H1 (cell line): ENCODE data around the gene LRRC4C. TPM values are rescaled to one million over a fixed set of nuclear protein-coding genes. Genes with fewer than 3 reads are reported as not detected.

Experiments used
- ASH2L ChIP-seq: fragments of 200-600, 300-600 bp; sonication (generic); IDR thresholded peaks from one replicate; pipeline ENCODE4 v1.7.1; 2017; ENCODE audit warnings: low read length
- CBX5 ChIP-seq: fragments of 300-800, 300-1000 bp; sonication (generic); IDR thresholded peaks from 2 replicates; pipeline ENCODE4 v1.7.1; 2016; ENCODE audit warnings: antibody characterized with exemption, low read length, low read depth
- CEBPB ChIP-seq: IDR thresholded peaks from 2 replicates; pipeline ENCODE4 v1.6.1; 2012; ENCODE audit warnings: low read depth, low read length
- CTCF ChIP-seq, 3 experiments: IDR thresholded peaks; 1 replicate in 2 of 3; 2 replicates in 1 of 3; pipeline versions ENCODE4 v1.5.1 to v1.6.1; 2011; ENCODE audit warnings: low read length in 3 of 3, mild to moderate bottlenecking in 3 of 3, inconsistent platforms in 2 of 3, low read depth in 1 of 3, moderate library complexity in 1 of 3; ENCODE audit not compliant: insufficient read depth in 1 of 3; ENCODE audit errors: control extremely low read depth in 1 of 3
- EP300 ChIP-seq, 2 experiments: IDR thresholded peaks; 1 replicate in 1 of 2; 2 replicates in 1 of 2; pipeline ENCODE4 v1.6.1; 2011 to 2012; ENCODE audit warnings: low read depth in 2 of 2, low read length in 2 of 2, mild to moderate bottlenecking in 2 of 2, borderline replicate concordance in 1 of 2, inconsistent platforms in 1 of 2, moderate library complexity in 1 of 2
- JUND ChIP-seq: IDR thresholded peaks from 2 replicates; pipeline ENCODE4 v1.6.1; 2011; ENCODE audit warnings: mild to moderate bottlenecking, improper control_type of control experiment, low read length
- KDM4A ChIP-seq: IDR thresholded peaks from one replicate; pipeline ENCODE4 v1.7.1; 2012; ENCODE audit warnings: low read depth, mild to moderate bottlenecking, moderate library complexity, low read length, inconsistent platforms; ENCODE audit not compliant: severe bottlenecking
- POU5F1 ChIP-seq: IDR thresholded peaks from 2 replicates; pipeline ENCODE4 v1.6.1; 2011; ENCODE audit warnings: low read depth, mild to moderate bottlenecking, low read length, moderate library complexity
- RAD21 ChIP-seq, 2 experiments: IDR thresholded peaks in 1 of 2; conservative IDR thresholded peaks in 1 of 2; 2 replicates each; pipeline ENCODE4 v1.6.1; 2011; ENCODE audit warnings: low read depth in 2 of 2, low read length in 2 of 2, improper control_type of control experiment in 1 of 2, inconsistent platforms in 1 of 2, mild to moderate bottlenecking in 1 of 2, moderate library complexity in 1 of 2
- SIX5 ChIP-seq: IDR thresholded peaks from 2 replicates; pipeline ENCODE4 v1.6.1; 2011; ENCODE audit warnings: mild to moderate bottlenecking, low read depth, low read length
- SP1 ChIP-seq: IDR thresholded peaks from 2 replicates; pipeline ENCODE4 v1.6.1; 2011; ENCODE audit warnings: low read depth, low read length
- TAF1 ChIP-seq: IDR thresholded peaks from 2 replicates; pipeline ENCODE4 v1.6.1; 2011; ENCODE audit warnings: mild to moderate bottlenecking, low read depth, low read length
- TBP ChIP-seq: IDR thresholded peaks from 2 replicates; pipeline ENCODE4 v1.6.1; 2011; ENCODE audit warnings: low read depth, low read length, improper control_type of control experiment
- polyA plus RNA-seq, 7 experiments: library from polyadenylated mRNA; depleted of rRNA in 3 of 7; stranded (reverse) in 5 of 7; unstranded in 2 of 7; fragments of >200 nt in 5 of 7; fragments of 200-250 nt in 2 of 7; gene quantifications; 1 replicate in 5 of 7; 2 replicates in 1 of 7; 4 replicates in 1 of 7; pipeline versions ENCODE4 v1.2.1 to v1.2.3, GENCODE V29; 2011 to 2013; ENCODE audit warnings: missing spikeins in 2 of 7, mixed read lengths in 2 of 7
- total RNA-seq: library from RNA; stranded (reverse); fragmentation: NEBNext Ultra II Directional; extraction: Animal tissue kit (Norgen Biotek cat#: 25700); gene quantifications from 2 replicates; pipeline ENCODE4 v1.2.1, GENCODE V29; 2021

Gene LRRC4C
- total and polyA plus RNA-seq, 2 of the 8 experiments (the other 6 are each of a cell fraction or from before 2014, with no cell fraction given), result 0.23 to 2.2 TPM

GRCh38 chr11:40293655-40294348 lies 1165.7 kb downstream of the LRRC4C start (continued):
- TF ChIP-seq POU5F1, result peak; percentile 33; the same call in 1 of the 2 replicates
- TF ChIP-seq JUND, result no peak
- peak; percentile 77 to 89 (median 80) for TF ChIP-seq CTCF (IDR thresholded peaks at IDR 0.05; ENCODE audit: control extremely low read depth in 1 of 3, insufficient read depth in 1 of 3, low read depth in 1 of 3, low read length in 3 of 3)
- no peak for TF ChIP-seq CBX5
- TF ChIP-seq SP1, result peak; percentile 89
- peak; percentile 93 to 94 for TF ChIP-seq RAD21 (IDR thresholded peaks at IDR 0.05 in 1 of 2, conservative IDR thresholded peaks at IDR 0.05 in 1 of 2; ENCODE audit: low read depth in 2 of 2, low read length in 2 of 2)
- peak; percentile 37; the same call in 1 of the 2 replicates for TF ChIP-seq TBP
- no peak for TF ChIP-seq EP300 (IDR thresholded peaks at IDR 0.05; ENCODE audit: borderline replicate concordance in 1 of 2, low read depth in 2 of 2, low read length in 2 of 2)
- peak; percentile 95 for TF ChIP-seq ASH2L
- TF ChIP-seq TAF1, result 0 out of 2 replicates have a peak, but pooled peaks have one; percentile 36
- no peak for TF ChIP-seq SIX5
- TF ChIP-seq KDM4A, result peak; percentile 97
- TF ChIP-seq CEBPB, result peak; percentile 68; the same call in 1 of the 2 replicates
